ENCODE measurements around the gene PPP1R14B. TPM values are rescaled to one million over a fixed set of nuclear protein-coding genes. Genes with fewer than 3 reads are reported as not detected.

The PPP1R14B gene
- total RNA-seq, 4 donors from 2014 or later: 9.5 to 63.4 (median 28.3) TPM

GRCh38 chr11:64229744-64230170 is 17.0 kb downstream of the PPP1R14B start:
- Histone ChIP-seq H3K27me3 (no peaks in the 10 kb centered on the region), H3K36me3 (no peaks in the 10 kb centered on the region), H3K9me3 (no peaks in the 10 kb centered on the region), H3K4me1 (peaks cover 4 to 33% of the 10 kb centered on the region in 2 donors), H3K27ac (peak overlapping the region; percentile 90 to 96), H3K4me3 (peak overlapping the region; percentile 54 to 79)
- intact Hi-C loops (cut with DNase I; ENCODE audit: low total_unique reads): no loop called here
- DNase-seq: peak in 1 of 2 donors; percentile 26
- no peak for TF ChIP-seq POLR2A (IDR thresholded peaks at IDR 0.05)
- TF ChIP-seq CTCF (IDR thresholded peaks at IDR 0.05): no peak

GRCh38 chr11:64229090-64229743 is 17.5 kb downstream of the PPP1R14B start:
- no peaks in the 10 kb centered on the region for H3K9me3 ChIP-seq
- no peaks in the 10 kb centered on the region for H3K36me3 ChIP-seq
- intact Hi-C loops (cut with DNase I; ENCODE audit: low total_unique reads): no loop called here
- DNase-seq: peak in 1 of 2 donors; percentile 26
- H3K4me1 ChIP-seq: peaks cover 4 to 33% of the 10 kb centered on the region in 2 donors
- TF ChIP-seq POLR2A (IDR thresholded peaks at IDR 0.05) (no peak), CTCF (IDR thresholded peaks at IDR 0.05) (no peak)
- H3K4me3 ChIP-seq: no peak overlapping the region
- H3K27ac ChIP-seq: peak overlapping the region; percentile 90 to 96
- H3K27me3 ChIP-seq: no peaks in the 10 kb centered on the region

- Histone ChIP-seq H3K27ac (no peak overlapping the region), H3K36me3 (no peaks in the 10 kb centered on the region), H3K9me3 (no peaks in the 10 kb centered on the region), H3K4me3 (no peak overlapping the region), H3K27me3 (no peaks in the 10 kb centered on the region), H3K4me1 (peaks cover 4 to 25% of the 10 kb centered on the region in 2 donors)
- intact Hi-C loops (cut with DNase I; ENCODE audit: low total_unique reads): no loop called here
- no peak for TF ChIP-seq POLR2A (IDR thresholded peaks at IDR 0.05)
- no peak for TF ChIP-seq CTCF (IDR thresholded peaks at IDR 0.05)
- DNase-seq: peak in 1 of 2 donors; percentile 24
Measured at GRCh38 chr11:64227405-64227956, 19.3 kb downstream of the PPP1R14B start.

- peaks cover 4 to 25% of the 10 kb centered on the region in 2 donors for H3K4me1 ChIP-seq
- H3K4me3 ChIP-seq: peak overlapping the region; percentile 76 to 99
- no peaks in the 10 kb centered on the region for H3K9me3 ChIP-seq
- no peaks in the 10 kb centered on the region for H3K36me3 ChIP-seq
- intact Hi-C loops (cut with DNase I; ENCODE audit: low total_unique reads): no loop called here
- no peaks in the 10 kb centered on the region for H3K27me3 ChIP-seq
- TF ChIP-seq CTCF (IDR thresholded peaks at IDR 0.05) (no peak), POLR2A (IDR thresholded peaks at IDR 0.05) (no peak)
- peak overlapping the region; percentile 85 to 91 for H3K27ac ChIP-seq
- peak; percentile 43 to 53 for DNase-seq
Measured at GRCh38 chr11:64226507-64227051, 20.2 kb downstream of the PPP1R14B start.

All from uterus (tissue), 4 donors.